ENCODE measurements around the gene DOCK6.

DNA sequence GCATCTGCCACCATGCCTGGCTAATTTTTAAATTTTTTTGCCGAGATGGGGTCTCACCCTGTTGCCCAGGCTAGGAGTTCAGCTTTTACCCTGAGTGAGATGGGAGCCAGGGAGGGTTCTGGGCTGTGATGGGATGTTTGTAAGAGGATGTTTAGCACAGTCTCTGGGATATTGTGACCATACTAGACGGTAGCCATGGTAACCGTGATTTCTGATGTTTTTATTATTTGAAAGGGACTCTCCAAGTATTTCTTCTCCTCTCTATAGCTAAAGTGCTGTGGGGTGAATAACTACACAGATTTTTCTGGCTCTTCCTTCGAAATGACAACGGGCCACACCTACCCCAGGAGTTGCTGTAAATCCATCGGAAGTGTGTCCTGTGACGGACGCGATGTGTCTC, 44.0 kb upstream of the DOCK6 start:
- TF ChIP-seq, protein P1, sequence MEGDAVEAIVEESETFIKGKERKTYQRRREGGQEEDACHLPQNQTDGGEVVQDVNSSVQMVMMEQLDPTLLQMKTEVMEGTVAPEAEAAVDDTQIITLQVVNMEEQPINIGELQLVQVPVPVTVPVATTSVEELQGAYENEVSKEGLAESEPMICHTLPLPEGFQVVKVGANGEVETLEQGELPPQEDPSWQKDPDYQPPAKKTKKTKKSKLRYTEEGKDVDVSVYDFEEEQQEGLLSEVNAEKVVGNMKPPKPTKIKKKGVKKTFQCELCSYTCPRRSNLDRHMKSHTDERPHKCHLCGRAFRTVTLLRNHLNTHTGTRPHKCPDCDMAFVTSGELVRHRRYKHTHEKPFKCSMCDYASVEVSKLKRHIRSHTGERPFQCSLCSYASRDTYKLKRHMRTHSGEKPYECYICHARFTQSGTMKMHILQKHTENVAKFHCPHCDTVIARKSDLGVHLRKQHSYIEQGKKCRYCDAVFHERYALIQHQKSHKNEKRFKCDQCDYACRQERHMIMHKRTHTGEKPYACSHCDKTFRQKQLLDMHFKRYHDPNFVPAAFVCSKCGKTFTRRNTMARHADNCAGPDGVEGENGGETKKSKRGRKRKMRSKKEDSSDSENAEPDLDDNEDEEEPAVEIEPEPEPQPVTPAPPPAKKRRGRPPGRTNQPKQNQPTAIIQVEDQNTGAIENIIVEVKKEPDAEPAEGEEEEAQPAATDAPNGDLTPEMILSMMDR (IDR thresholded peaks at IDR 0.05), result no peak
- no peak for TF ChIP-seq POLR2A (IDR thresholded peaks at IDR 0.05)
- no peak for TF ChIP-seq EP300 (IDR thresholded peaks at IDR 0.05)

Measured in ovary (tissue), 3 donors.